ENCODE measurements around the gene ZNF474. TPM values are rescaled to one million over a fixed set of nuclear protein-coding genes. Genes with fewer than 3 reads are reported as not detected.
A peak's percentile ranks its signal among the peaks of the same experiment; 100 is the strongest.

The ZNF474 gene
- total RNA-seq, 6 donors from 2014 or later = 0.40 to 15.7 (median 2.4) TPM

DNA sequence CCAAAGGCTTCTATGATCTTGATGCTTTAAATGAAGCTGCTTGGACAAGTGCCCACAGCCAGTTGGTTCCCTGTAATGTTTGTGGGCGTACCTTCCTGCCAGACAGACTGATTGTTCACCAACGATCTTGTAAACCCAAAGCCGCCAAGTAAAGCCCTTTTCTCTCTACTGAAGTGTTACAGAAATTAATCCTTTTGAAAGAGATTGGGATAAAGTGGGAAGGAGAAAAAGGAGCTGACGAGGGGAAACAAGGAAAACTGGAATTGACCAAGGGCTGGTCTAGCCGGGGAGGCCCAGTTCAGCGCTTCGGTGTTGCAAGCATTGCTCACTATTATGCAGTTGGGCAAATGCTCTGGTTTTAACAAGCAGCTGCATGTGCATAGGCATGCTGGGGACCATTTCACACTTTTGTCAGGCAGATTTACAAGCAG is 53.2 kb downstream of the ZNF474 start:
- no peak for TF ChIP-seq EP300 (IDR thresholded peaks at IDR 0.05)
- TF ChIP-seq POLR2AphosphoS5 (IDR thresholded peaks at IDR 0.05) = no peak
- no peak for TF ChIP-seq POLR2A (IDR thresholded peaks at IDR 0.05)
- TF ChIP-seq, protein P1, sequence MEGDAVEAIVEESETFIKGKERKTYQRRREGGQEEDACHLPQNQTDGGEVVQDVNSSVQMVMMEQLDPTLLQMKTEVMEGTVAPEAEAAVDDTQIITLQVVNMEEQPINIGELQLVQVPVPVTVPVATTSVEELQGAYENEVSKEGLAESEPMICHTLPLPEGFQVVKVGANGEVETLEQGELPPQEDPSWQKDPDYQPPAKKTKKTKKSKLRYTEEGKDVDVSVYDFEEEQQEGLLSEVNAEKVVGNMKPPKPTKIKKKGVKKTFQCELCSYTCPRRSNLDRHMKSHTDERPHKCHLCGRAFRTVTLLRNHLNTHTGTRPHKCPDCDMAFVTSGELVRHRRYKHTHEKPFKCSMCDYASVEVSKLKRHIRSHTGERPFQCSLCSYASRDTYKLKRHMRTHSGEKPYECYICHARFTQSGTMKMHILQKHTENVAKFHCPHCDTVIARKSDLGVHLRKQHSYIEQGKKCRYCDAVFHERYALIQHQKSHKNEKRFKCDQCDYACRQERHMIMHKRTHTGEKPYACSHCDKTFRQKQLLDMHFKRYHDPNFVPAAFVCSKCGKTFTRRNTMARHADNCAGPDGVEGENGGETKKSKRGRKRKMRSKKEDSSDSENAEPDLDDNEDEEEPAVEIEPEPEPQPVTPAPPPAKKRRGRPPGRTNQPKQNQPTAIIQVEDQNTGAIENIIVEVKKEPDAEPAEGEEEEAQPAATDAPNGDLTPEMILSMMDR (IDR thresholded peaks at IDR 0.05) = no peak
- no peak overlapping the region for H3K4me3 ChIP-seq
- WGBS, 2 donors = 20 to 24% methylated on average over 7 of the region's 7 CpGs
- H3K36me3 ChIP-seq = no peaks in the 10 kb centered on the region
- no peaks in the 10 kb centered on the region for H3K9me3 ChIP-seq
- H3K4me1 ChIP-seq = peaks cover 13 to 26% (median 20%) of the 10 kb centered on the region in 4 donors
- peak; percentile 65 to 76 for ATAC-seq (ENCODE audit: low FRiP score in 2 of 2)
- no peaks in the 10 kb centered on the region for H3K27me3 ChIP-seq
- peak in 1 of 2 donors; percentile 52 for DNase-seq
- peak overlapping the region; percentile 10 to 76 (median 44) for H3K27ac ChIP-seq

DNA sequence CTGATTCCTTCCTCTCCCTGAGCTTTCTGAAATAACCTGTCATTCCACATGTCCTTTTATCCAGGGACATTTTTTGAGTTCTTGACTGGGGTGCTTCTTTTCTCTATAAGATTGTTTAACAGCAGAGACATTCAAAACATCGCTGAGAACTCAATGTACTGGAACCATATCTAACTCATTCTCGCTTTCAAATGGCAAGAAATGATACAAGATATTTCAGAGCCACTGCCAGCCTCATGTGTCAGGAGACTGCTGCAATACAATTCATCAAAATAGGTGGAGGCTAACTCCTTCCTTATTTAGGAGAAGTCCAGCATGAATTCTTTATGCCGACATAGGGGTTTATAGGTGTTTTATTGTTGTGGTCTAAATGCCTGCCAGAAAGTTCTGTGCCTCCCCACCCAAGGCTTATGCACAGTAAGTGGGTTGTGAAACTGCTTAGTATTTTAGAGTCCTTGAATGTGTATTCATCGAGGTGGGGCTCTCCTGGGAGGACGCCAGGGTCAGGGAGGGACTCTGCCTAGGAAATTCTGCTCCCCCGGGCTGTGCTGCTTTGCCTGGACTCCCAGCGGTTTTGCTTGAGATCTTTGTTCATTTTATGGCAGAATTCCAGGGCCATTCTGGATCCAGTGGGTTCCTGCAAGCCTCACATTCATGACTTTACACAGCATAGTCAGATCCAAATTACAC is 53.9 kb downstream of the ZNF474 start:
- peak; percentile 71 to 76 for ATAC-seq (ENCODE audit: low FRiP score in 2 of 2)
- WGBS, 2 donors = 42 to 44% methylated on average over 7 of the region's 7 CpGs

DNA sequence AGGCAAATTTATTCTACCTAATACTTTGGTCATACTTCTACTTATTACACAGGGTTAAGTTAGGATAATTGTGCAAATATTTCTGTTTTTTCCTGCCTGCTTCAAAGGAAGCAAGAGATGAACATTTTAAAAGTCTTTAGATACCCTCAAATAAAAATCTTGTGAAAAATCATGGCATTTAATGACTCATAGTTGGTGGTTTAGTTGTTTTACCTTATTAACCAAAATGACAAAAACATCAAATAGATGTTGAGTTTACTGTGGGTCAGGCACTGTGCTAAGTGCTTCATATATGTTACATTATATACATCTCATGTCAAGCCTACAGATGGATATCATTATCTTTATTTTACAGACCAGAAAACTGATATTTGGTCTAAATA is 54.4 kb downstream of the ZNF474 start:
- no peak for TF ChIP-seq POLR2A (IDR thresholded peaks at IDR 0.05)
- TF ChIP-seq POLR2AphosphoS5 (IDR thresholded peaks at IDR 0.05) = no peak
- TF ChIP-seq, protein P1 (IDR thresholded peaks at IDR 0.05) = no peak
- no peak for TF ChIP-seq EP300 (IDR thresholded peaks at IDR 0.05)
- peaks cover 13 to 28% (median 22%) of the 10 kb centered on the region in 4 donors for H3K4me1 ChIP-seq
- no peaks in the 10 kb centered on the region for H3K9me3 ChIP-seq
- H3K27me3 ChIP-seq = no peaks in the 10 kb centered on the region
- ATAC-seq (ENCODE audit: low FRiP score in 2 of 2) (no peak), DNase-seq (no peak)
- H3K27ac ChIP-seq = peak overlapping the region in 2 of 4 donors; percentile 51 to 76
- H3K36me3 ChIP-seq = no peaks in the 10 kb centered on the region
- no peak overlapping the region for H3K4me3 ChIP-seq

More for the DNA sequence above, 53.9 kb downstream of the ZNF474 start:
- Histone ChIP-seq H3K36me3 (no peaks in the 10 kb centered on the region), H3K27ac (peak overlapping the region; percentile 10 to 76 (median 44)), H3K4me3 (no peak overlapping the region), H3K9me3 (no peaks in the 10 kb centered on the region), H3K27me3 (no peaks in the 10 kb centered on the region), H3K4me1 (peaks cover 13 to 28% (median 22%) of the 10 kb centered on the region in 4 donors)
- TF ChIP-seq POLR2AphosphoS5 (IDR thresholded peaks at IDR 0.05) = peak in 1 of 2 donors; percentile 20
- no peak for TF ChIP-seq POLR2A (IDR thresholded peaks at IDR 0.05)
- no peak for TF ChIP-seq EP300 (IDR thresholded peaks at IDR 0.05)
- TF ChIP-seq, protein P1 (IDR thresholded peaks at IDR 0.05) = no peak
- DNase-seq = peak in 1 of 2 donors; percentile 88

DNA sequence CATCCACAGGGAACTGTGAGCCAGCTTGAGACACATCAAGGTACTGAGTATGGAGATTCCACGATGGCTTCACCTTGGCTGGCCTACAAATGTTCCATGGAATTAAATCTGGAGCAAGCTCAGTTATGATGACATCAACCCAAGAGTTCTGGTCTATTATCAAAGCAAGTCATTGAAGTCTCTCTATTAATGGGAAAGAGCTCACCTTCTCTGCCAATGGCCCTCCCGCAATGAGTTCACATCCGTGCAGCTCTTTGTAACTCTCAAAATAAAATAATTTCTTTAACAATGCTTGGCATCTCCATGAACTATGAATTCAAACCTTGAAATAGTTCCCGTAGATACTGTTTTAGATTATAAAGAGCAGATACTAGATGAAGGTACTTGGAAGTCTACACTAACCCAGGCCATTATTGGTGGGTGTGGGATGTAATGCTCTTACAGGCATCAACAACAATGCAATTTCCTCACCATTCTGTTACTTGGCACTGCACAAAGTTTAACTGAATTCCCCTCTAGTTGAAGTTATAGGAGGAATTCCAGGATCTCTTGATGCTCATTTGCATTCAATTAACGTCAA is 55.4 kb downstream of the ZNF474 start:
- WGBS, 2 donors = 86 to 89% methylated on average over 5 of the region's 5 CpGs
- Histone ChIP-seq H3K9me3 (no peaks in the 10 kb centered on the region), H3K4me3 (no peak overlapping the region), H3K36me3 (no peaks in the 10 kb centered on the region), H3K4me1 (peaks cover 13 to 28% (median 22%) of the 10 kb centered on the region in 4 donors), H3K27me3 (no peaks in the 10 kb centered on the region), H3K27ac (no peak overlapping the region)
- ATAC-seq (ENCODE audit: low FRiP score in 2 of 2) (no peak), DNase-seq (no peak)
- TF ChIP-seq POLR2A (IDR thresholded peaks at IDR 0.05) (no peak), EP300 (IDR thresholded peaks at IDR 0.05) (no peak)
- TF ChIP-seq, protein P1 (IDR thresholded peaks at IDR 0.05) = no peak

All from upper lobe of left lung (tissue), 6 donors.